Stimulated activated CD4-positive, alpha-beta T cell treated with anti-CD3 and anti-CD28 coated beads, Interleukin-2, amount 100 ng/mL, for 48 hours (primary cell): Measurements from ENCODE around the gene VPS26A.
A peak's percentile ranks its signal among the peaks of the same experiment; 100 is the strongest.

Experiments
- DNase-seq, 2 donors: peaks; one replicate each; pipeline ENCODE4 v3.0.0-alpha.2; 2020

Gene VPS26A

DNA sequence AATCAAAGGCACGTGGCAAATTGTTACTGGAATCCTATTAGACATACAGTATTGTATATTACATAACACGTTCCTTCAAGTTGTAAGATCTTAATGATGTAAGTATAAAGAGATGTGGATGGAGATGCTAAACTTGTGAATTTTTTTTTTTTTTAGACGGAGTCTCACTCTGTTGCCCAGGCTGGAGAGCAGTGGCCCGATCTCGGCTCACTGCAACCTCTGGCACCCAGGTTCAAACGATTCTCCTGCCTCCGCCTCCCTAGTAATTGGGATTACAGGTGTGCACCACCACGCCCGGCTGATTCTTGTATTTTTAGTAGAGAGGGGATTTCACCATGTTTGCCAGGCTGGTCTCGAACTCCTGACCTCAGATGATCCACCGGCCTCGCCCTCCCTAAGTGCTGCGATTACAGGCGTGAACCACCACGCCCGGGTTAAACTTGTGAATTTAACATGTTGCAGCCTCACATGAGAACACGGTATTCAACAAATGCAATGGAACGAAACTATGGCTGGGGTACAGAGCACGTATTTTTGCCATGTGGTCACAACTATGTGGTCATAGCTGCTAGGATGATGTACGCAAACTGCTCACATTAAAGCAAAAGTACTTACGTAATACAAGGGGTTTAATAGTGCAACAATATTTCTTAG, 55.2 kb downstream of the VPS26A start:
- DNase-seq: peak in 1 of 2 donors; percentile 8

DNA sequence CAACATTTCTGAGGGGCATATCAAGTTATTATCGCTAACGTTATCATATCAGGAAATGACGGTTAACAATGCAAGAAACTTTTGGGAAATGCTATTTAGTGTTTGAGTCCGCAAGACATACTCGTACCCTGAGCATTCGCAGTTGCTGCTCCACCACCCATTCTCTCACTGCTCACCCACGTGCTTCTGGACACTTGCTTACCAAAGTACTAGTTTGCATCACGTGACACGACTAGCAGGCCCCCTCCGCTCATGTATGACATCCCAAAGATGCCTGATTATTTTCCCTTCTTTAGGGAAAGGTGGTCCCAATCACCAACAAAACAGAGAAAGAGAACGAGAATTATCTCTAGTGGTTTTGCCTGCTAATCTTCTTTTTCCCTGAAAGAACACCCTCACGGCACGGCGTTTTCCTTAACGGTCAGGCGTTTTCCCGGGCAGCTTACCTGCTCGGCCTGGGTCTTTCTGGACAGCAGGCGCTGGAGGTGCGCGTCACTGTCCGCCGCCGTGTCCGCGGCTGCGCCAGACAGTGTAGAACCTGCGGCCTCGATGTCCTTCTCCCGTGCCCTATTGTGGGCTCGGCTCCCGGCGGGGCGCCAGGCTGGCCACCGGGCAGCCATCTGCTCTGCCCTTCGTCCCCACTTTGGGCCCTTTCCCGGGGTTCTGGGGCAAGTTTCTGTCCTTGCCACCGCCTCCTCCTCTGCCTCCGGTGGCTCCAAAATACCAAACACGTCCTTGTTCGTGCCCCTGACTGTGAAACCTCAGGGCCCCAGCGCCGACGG, 56.0 kb downstream of the VPS26A start, which contains the start of gene SUPV3L1:
Gene SUPV3L1 (plus strand): TSS at position 492 of the 782 bp plus-strand sequence. CDS start 58 bp downstream, at position 550.
- DNase-seq: peak; percentile 84 to 85

DNA sequence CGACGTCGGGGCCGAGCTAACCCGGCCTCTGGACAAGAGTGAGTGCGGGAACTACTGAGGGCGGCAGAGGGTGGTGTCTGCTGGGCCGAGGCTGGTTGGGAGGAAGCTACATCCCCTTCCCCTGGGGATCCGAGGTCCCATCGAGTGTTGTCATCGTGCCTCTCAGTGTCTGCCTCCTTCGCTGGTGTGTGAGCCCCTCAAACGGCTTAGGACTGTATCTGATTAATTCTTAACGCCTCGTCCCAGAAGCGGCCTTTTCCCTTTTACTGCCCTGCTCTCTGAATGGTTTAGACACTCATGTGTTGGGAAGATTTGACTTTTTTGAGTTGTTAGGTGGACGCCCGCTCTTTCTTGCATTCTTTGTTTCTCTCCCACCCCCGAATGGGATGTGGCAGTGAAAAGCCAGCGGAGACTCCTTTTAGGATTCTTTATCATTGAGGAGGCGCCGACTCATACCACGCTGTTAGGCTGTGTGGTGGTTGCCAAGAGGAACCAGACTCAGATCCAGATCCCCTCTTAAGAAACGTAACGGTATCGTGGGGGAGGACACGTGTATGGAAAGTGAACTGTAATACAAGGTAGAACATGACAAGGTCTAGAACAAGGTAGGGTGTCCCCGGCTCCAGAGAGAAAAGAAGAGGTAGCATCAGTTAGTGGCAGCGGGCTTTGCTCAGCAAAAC, 56.7 kb downstream of the VPS26A start:
- DNase-seq: peak in 1 of 2 donors; percentile 1

DNA sequence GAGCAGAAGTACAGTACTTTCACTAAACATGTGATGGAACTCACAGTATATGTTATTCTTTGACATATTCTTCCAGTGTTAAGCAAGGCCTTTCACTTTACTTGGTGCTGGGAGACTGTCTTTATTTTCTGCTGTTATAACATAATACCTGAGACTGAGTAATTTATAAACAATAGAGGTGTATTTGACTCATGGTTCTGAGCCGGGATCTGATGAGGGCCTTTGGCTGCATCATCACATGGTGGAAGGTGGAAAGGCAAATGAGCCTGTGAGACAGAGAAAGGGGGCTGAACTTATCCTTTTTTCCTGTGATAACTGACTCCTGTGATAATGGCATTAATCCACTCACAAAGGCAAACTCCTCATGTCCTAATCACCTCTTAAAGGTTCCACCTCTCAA, 57.5 kb downstream of the VPS26A start:
- DNase-seq: no peak

DNA sequence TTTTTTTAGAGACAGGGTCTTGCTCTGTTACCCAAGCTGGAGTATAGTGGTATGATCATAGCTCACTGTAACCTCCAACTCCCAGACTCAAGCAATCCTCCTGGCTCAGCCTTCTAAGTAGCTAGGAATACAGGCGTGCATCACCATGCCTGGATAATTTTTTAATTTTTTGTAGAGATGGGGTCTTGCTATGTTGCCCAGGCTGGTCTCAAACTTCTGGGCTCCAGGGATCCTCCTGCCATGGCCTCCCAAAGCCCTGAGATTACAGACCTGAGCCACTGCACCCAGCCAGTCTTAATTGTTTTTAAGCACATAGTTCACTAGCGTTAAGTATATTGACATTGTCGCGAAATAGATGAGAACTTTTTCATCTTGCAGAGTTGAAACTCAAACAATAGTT, 58.0 kb downstream of the VPS26A start:
- no peak for DNase-seq

DNA sequence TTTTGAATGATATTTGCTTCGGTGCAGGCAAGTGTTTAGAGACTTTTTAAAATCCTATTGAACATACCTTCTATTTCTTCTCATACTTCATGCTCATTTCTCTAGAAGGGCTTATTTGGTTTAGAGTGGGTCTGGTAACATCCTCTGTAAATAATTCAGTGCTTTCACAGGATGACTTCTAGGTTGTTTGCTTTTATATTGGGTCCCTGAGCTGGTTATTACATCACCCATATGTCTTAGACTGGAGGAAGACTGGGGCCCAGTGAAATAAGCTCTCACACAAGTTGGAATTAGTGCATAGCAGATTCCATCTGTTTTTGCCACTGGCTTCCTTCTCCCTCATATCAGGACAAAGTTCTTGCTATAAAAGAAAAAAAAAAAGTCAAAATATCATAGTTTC, 62.5 kb downstream of the VPS26A start:
- DNase-seq: no peak

DNA sequence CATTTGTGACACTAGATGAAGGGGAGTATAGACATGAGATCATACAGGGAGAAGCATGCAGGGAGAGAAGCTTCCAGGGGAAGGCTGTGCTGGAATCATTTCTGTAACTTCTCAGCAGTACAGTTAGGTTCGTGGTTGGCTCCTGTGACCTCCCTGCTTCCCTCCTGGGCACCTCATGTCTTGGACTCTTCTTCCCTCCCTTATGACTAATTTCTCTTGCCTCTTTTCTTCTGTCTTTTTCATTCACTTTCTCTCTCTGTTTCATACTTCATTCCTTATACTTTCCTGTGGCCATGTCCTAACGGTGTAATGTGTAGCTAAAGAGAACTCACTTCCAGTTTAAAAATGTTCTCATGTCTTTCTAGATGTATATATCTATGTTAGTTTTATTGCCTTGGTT, 77.1 kb downstream of the VPS26A start:
- no peak for DNase-seq

DNA sequence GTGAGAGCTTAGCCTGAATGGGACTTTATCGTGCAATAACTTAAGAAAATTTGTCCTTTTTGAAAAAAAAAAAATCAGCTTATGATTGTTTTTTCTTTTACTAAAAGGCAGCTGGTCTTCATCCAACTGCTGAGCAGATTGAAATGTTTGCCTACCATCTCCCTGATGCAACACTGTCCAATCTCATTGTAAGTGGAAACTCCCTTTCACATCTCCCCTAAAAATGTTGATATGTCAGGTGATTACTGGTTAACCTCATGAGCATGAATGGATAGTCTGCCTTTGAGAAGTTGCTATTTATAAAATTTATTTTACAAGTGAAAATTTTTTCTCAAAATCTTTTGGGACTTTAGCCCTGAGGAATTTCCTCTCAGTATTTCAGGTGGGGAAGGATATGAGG, 78.4 kb downstream of the VPS26A start:
- no peak for DNase-seq

DNA sequence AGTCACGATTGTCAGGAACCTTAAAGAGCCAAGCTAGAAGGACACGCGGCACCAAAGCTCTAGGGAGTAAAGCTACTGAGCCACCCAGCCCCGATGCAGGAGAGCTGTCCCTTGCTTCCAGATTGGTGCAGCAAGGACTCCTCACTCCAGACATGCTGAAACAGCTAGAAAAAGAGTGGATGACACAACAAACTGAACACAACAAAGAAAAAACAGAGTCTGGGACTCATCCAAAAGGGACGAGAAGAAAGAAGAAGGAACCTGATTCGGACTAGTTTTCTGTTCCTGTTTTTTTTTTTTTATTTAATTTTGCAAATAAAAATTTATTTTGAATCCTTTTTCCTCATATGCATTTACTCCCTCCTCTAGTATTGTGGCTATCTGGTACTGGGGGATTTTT, 84.8 kb downstream of the VPS26A start:
- no peak for DNase-seq

DNA sequence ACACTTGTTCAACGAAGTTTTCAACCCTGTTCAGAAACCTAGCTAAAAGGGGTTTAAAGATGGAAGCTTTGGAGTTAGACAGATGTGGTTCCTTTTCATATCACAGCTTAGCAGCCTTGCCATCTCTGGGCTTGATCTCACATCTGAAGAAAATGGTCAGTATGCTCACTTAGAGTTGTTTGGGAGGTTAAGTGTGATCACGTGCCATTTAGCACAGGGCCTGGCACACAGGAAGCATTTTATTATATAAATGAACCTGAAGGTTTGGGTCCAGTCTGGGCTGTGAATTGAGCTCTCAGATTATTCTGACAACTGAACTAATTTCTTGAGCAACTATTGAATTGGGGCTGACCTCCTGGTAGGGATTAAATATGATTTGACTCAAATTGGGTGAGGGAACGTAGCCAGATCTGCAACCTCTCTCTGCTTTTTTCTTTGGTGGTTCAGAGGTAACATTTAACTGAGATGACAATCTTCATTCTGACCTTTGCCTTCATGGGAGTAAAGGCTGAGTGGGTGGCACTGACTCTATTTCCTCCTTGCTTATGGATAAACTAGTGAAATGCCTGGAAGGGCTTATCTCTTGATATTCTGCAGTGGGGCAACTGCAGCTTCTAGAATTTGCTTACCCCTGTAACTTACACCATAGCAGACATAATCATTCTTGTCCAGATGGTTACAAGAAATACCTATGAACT, 86.0 kb downstream of the VPS26A start:
- DNase-seq: no peak

DNA sequence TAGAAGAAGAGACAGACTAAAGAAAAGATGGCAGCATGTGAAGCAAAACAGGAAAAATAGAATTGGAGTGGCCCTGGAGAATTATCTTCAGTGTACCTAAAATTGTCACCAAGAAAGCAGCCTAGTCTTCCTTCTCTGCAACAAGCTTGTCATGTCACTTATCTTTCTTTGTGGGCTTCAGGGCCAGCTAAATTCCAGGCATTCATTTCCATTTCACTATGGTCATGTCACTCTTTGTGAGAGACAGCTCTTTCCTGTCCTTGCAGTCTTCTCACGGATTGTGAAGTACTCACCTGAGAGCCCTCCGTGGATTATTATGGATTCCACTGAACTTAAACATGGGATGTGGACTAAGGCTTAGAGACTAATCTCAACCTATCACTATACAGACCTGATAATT, 87.1 kb downstream of the VPS26A start:
- DNase-seq: no peak

DNA sequence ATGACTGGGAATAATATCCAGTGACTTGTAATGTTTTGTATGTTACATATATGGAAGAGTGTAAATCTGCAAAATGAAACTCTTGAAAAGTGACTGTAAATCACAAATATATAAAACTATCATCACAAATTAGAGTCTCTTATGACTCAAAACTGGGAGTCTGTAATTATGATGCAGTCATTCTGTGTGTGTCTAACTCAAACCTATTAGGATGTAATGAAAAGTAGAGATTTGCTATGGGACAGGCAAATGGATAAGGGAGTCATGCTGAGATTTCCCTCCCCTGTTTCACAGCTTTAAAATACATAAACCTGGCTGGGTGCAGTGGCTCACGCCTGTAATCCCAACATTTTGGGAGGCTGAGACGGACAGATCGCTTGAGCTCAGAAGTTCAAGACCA, 87.5 kb downstream of the VPS26A start:
- no peak for DNase-seq

DNA sequence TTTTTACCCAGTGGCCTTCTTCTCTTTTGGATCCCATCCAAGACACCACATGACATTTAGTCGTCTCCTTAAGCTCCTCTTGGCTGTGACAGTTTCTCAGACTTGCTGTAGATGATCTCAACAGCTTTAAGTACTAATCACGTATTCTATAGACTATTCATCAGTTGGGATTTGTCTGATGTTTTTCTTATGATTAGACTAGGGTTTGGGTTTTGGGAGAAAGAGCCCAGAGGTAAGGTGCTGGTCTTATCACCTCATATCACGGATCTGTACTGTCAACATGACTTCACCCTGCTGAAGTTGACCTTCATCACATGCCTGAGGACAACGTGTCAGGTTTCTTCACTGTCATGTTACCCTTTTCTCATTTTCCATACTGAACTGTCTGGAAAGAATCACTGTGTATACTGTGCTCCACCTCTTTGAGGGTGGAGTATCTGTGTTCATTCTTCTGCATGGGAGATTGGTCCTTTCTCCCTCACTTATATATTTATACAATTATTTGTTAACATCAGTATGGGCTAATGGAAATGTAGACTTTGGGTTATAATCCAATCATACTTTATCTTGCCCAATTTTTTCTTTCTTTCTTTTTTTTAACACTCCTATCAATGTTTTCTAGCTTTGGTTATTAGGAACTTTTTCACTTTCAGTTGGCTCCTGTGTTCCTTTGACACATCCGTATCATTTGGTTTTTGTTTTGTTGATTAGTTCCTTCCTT, 89.8 kb downstream of the VPS26A start:
- no peak for DNase-seq

DNA sequence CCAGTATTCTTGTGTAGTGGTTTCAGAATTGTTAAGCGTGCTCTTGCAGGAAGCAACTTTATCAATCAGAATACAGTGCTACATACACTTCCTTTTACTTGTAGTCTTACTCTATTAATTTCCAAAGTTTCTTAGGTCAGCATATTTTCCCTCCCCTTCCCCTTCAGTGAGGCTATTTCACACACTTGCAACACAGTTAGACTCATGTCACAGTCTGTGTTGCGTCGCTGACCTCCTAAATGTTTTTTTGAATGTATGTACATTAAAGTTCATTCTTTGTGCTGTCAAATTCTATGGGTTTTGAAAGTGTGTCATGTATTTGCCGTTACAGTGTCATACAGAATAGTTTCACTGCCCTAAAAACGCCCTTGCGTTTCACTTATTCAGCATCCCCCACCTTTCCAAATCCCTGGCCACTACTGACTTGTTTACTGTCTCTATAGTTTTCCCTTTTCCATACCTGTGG, 90.7 kb downstream of the VPS26A start:
- no peak for DNase-seq

DNA sequence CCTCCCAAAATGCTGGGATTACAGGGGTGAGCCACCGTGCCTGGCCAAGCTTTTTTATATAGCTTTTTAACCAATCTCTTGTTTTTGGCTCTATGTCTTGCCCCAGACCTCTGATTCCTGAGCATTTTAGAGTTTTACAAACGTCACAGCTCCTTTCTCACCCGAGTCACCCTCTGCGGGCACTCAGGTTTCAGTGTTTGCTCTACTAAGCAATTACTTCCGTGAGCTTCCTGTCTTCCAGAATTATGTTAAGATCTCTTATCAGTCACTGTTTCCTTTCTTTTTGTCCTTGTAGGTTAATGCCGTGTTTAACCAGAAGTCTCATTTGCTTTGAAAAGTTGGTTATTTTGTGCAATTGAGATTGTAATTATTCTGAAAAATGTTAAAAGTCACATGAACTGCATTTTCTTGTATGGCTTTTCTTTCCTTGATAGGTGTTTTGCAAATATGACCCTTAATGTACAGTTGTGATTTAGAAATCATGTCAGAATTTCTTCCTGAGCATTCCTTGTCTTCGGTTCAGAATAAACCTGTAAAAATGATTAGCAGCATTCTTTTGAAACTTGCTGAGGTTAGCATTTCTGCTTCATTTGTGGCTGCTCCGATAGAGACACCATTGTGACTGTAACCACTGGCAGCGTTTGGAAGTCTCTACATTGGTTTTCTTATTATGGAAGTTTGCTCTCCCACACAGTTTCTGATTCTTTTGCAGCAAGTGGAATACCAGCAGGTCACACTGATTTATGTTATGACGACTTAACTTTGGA, 91.6 kb downstream of the VPS26A start:
- no peak for DNase-seq

DNA sequence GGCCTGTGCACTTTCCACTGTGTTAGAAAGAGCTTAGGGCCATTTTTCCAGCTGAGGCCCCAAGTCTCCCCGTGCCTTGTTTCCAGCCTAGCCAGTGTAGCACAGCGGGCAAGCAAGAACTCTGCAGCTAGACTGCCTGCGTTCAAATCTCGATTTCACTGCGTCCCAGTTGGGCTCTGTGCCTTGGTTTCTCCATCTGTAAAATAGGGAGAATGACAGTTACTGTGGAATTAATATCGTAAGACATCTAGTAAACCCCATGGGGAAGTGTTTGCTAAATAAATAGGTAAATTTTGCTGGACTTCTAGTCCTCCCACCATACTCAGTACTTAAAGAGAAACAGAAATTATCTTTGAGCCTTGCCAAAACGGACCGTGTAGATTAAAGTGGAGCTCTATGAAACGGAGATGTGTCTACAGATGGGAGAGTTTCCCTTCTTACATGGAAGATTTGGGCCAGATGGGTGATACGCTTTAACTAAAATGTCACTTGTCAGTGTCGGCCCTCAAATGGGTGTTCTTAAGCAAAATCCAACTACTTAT, 92.7 kb downstream of the VPS26A start:
- DNase-seq: no peak

DNA sequence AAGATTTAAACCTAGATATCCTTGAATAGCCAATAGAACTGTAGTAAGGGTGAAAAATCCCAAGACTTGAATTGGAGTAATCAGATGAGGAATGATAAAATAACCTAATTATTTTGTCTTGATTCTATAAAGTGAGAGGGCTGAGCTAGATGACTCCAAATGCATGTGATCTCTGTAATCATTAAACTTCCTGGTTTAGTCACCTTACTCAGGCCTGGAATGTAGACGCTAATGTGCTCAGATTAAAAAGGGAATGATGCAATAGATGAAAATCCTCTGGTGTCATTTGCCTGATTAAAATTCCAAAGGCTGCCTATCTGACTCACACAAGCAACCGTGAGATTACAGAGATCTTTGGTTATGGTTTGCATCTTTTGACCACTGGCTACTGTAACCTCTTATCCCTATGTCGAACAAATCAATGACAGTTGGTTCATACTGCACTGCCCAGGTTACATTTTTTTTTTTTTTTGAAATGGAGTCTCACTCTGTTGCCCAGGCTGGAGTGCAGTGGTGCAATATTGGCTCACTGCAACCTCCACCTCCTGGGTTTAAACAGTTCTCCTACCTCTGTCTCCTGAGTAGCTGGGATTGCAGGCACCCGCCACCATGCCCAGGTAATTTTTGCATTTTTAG, 93.3 kb downstream of the VPS26A start:
- DNase-seq: no peak

DNA sequence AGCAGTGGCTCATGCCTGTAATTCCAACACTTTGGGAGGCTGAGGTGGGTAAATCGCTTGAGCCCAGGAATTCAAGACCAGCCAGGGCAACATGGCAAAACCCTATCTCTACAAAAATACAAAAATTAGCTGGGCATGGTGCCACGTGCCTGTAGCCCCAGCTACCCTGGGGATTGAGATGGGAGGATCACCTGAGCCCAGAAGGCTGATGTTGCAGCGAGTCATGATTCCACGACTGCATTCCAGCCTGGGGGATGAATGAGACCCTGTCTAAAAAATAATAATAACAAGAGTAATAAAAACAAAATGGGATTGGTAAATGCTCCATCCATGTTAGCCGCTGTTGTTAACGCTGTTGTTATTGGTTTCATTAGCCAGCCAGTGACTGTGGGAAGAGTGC, 94.9 kb downstream of the VPS26A start:
- DNase-seq: no peak

DNA sequence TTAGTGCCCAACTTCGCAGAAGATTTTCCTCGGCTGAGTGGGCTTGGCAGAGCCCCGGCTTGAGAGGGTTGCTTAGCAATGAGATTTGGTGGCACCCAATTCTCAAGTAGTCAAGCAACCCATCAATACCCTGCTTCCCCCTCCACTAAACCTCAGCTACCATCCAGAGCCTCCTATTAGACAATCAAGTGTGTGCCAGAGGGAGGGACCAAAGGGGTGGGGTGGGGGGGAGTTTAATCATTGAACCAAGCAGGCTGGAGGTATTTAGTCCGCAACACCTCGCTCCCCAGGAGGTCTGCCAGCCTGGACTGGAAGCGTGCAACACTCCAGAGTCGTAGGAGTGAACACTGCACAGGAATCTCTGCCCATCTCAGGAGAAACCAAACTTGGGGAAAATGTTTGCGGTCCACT, 96.1 kb downstream of the VPS26A start, which contains the start of gene HKDC1:
Gene HKDC1 (plus strand): TSS at position 292 of the 411 bp plus-strand sequence. CDS start 104 bp downstream, at position 396.
- DNase-seq: no peak

DNA sequence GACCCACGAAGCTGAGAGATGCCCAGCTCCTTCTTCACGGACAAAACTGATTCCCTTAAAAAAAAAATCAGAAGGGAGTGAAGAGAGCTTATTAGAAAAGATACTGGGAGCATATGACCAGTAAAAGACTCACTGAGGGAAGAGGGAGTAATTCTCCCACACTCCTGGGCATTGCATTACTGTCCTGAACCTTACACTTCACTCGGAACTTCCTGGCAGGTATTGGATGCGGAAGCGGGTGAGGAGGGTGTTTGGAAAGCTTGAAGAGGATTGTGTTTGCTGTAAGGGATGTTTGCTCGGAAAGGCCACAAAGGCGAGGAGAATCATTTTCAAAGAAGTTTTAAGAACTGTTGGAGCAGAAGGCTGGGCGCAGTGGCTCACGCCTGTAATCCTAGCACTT, 96.5 kb downstream of the VPS26A start:
- no peak for DNase-seq
